Caco-2 (cell line): Measurements from ENCODE around the gene F10. TPM values are rescaled to one million over a fixed set of nuclear protein-coding genes. Genes with fewer than 3 reads are reported as not detected.

Source experiments
- BruUV-seq: library from RNA; stranded (reverse); fragments of 400-500 nt; replicated peaks from 2 replicates; lab custom pipeline; 2021; lab: Mats Ljungman, UMichigan
- CTCF ChIA-PET: fragments of 300-600 bp; sonication (Branson Sonifier 250); formaldehyde crosslinking; loops from one replicate; lab custom pipeline; 2022; ENCODE audit warnings: antibody characterized with exemption; lab: Charles Lee
- POLR2A ChIA-PET: fragments of 300-600 bp; sonication (Branson Sonifier 250); formaldehyde crosslinking; loops from one replicate; lab custom pipeline; 2022; ENCODE audit warnings: antibody characterized with exemption; lab: Charles Lee
- DNase-seq, 2 experiments: peaks; one replicate each; pipeline versions ENCODE4 v3.0.0 to v3.0.0-alpha.2; 2020 to 2022
- H3K27me3 ChIP-seq: replicated peaks from 2 replicates; pipeline ENCODE4 v1.6.0; 2011; ENCODE audit warnings: low read length; ENCODE audit not compliant: control insufficient read depth, insufficient read depth
- H3K36me3 ChIP-seq: 2 replicates; pipeline ENCODE4 v1.5.1; 2011; ENCODE audit warnings: low read length; ENCODE audit not compliant: control insufficient read depth, insufficient read depth
- H3K4me1 ChIP-seq: fragments of 250-450 bp; sonication (Bioruptor Pico); 2 replicates; pipeline ENCODE4 v1.5.1; 2020; ENCODE audit warnings: mild to moderate bottlenecking
- H3K4me3 ChIP-seq: 2 replicates; pipeline ENCODE4 v1.5.1; 2011; ENCODE audit warnings: low read depth, mild to moderate bottlenecking, control low read depth, low read length
- H3K9me3 ChIP-seq: fragments of 250-450 bp; sonication (Bioruptor Pico); 2 replicates; pipeline ENCODE4 v1.5.1; 2020; ENCODE audit warnings: mild to moderate bottlenecking, moderate library complexity
- H3K27ac Mint-ChIP-seq: one replicate; pipeline ENCODE4 v1.8.0; 2022; ENCODE audit warnings: mixed read lengths; ENCODE audit not compliant: unreplicated experiment
- H3K27me3 Mint-ChIP-seq: one replicate; pipeline ENCODE4 v1.8.0; 2022; ENCODE audit warnings: mixed read lengths; ENCODE audit not compliant: insufficient read depth, unreplicated experiment
- H3K36me3 Mint-ChIP-seq: one replicate; pipeline ENCODE4 v1.8.0; 2022; ENCODE audit warnings: mild to moderate bottlenecking, mixed read lengths; ENCODE audit not compliant: insufficient read depth, unreplicated experiment
- H3K4me1 Mint-ChIP-seq: one replicate; pipeline ENCODE4 v1.8.0; 2022; ENCODE audit warnings: low read depth, mixed read lengths; ENCODE audit not compliant: unreplicated experiment
- H3K4me3 Mint-ChIP-seq: one replicate; pipeline ENCODE4 v1.8.0; 2022; ENCODE audit warnings: mild to moderate bottlenecking, moderate library complexity, mixed read lengths; ENCODE audit not compliant: unreplicated experiment
- H3K9me3 Mint-ChIP-seq: one replicate; pipeline ENCODE4 v1.8.0; 2022; ENCODE audit warnings: mixed read lengths; ENCODE audit not compliant: unreplicated experiment
- intact Hi-C: fragments of 100-400 bp; cut with micrococcal nuclease; formaldehyde crosslinking; loops from one replicate; pipeline ENCODE4 v1.10.0; 2022; ENCODE audit not compliant: unreplicated experiment
- total RNA-seq: library from RNA; stranded (reverse); gene quantifications from 2 replicates; pipeline ENCODE4 v1.2.3, GENCODE V29; 2022
- TF ChIP-seq, protein P1 (sequence below), 2 experiments: fragments of 200-600 bp in 1 of 2; IDR thresholded peaks; 1 replicate in 1 of 2; 2 replicates in 1 of 2; pipeline versions ENCODE4 v1.5.1 to v1.8.0; 2011 to 2022; ENCODE audit warnings: antibody characterized with exemption in 1 of 2, control low read depth in 1 of 2, inconsistent platforms in 1 of 2, low read depth in 1 of 2, low read length in 1 of 2, mild to moderate bottlenecking in 1 of 2, moderate library complexity in 1 of 2; ENCODE audit not compliant: insufficient read depth in 1 of 2, severe bottlenecking in 1 of 2, unreplicated experiment in 1 of 2

The F10 gene
- total RNA-seq, 1 experiment from 2014 or later, result 34.3 TPM

DNA sequence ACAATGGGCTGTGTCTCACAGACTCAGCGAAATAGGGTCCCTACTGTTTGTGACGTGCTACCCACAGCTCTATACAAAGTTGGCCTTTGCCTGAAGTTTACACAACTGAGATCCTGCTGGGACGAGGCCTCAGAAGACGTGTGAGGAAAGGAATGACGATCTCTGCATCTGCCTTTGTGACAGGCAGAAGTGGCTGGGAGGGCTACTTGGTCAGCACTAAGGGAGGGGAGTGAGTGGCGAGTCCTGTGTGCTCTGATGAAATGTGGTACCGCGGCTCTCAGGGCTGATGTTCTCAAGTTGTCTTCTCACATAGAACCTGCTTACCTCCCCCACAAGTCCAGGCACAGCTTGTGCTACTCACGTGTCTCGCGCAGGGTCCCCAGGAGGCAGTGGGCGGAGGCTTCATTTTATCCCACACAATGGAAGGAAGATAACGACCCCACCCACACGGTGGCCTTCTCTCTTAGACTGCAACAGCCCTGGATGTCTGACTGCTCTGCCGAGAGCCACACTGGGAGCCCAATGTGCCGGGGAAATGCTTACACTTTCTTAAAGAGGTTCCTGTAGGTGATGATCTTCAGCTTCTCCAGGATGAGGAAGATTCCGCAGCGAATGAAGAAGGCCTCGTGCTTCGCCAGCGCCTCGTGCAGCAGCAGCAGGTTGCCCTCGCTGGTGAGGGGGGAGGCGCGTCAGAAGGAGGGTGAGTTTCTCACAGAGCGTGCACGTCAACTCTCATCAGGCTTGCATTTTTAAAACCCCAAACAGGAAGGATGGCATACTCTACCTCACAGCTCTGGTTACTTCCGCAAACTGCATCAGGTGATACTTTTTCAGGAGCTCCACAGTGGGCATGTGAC is 57.0 kb downstream of the F10 start:
- H3K36me3 ChIP-seq, result peaks cover 10% of the 10 kb centered on the region
- no peaks in the 10 kb centered on the region for H3K27me3 ChIP-seq
- no TSS peak for BruUV-seq
- DNase-seq, result no peak
- no peak overlapping the region for H3K27ac Mint-ChIP-seq
- H3K9me3 ChIP-seq, result no peaks in the 10 kb centered on the region
- peaks cover 80% of the 10 kb centered on the region for H3K36me3 Mint-ChIP-seq
- no peaks in the 10 kb centered on the region for H3K4me1 ChIP-seq
- TF ChIP-seq, protein P1, sequence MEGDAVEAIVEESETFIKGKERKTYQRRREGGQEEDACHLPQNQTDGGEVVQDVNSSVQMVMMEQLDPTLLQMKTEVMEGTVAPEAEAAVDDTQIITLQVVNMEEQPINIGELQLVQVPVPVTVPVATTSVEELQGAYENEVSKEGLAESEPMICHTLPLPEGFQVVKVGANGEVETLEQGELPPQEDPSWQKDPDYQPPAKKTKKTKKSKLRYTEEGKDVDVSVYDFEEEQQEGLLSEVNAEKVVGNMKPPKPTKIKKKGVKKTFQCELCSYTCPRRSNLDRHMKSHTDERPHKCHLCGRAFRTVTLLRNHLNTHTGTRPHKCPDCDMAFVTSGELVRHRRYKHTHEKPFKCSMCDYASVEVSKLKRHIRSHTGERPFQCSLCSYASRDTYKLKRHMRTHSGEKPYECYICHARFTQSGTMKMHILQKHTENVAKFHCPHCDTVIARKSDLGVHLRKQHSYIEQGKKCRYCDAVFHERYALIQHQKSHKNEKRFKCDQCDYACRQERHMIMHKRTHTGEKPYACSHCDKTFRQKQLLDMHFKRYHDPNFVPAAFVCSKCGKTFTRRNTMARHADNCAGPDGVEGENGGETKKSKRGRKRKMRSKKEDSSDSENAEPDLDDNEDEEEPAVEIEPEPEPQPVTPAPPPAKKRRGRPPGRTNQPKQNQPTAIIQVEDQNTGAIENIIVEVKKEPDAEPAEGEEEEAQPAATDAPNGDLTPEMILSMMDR (IDR thresholded peaks at IDR 0.05; ENCODE audit: insufficient read depth in 1 of 2, low read depth in 1 of 2, low read length in 1 of 2, severe bottlenecking in 1 of 2, unreplicated experiment in 1 of 2), result no peak
- H3K27me3 Mint-ChIP-seq, result no peaks in the 10 kb centered on the region
- no peaks in the 10 kb centered on the region for H3K9me3 Mint-ChIP-seq
- ChIA-PET POLR2A (no interaction called here), CTCF (no interaction called here)
- H3K4me1 Mint-ChIP-seq, result no peaks in the 10 kb centered on the region
- no peak overlapping the region for H3K4me3 Mint-ChIP-seq
- no peak overlapping the region for H3K4me3 ChIP-seq
- intact Hi-C loops, result no loop called here

DNA sequence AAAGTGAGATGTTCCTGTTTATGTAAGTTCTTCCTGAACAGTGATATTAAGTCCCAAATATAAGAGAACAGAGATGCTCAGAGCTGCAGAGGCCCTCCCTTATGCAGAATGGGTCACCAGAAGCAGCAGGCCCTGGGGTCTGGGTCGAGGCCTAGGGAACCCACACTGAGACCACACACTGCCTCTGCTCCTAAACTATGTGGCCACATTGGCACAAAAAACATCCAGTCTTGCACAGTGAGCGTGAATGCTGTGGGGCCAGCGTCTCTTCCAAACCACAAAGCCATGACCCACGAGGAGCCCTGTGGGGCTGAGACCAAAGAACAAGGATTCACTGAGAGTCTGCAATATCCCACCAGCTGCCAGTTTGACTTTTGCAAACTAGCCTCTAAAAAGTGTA is 59.4 kb downstream of the F10 start:
- no peak for DNase-seq
- no peak overlapping the region for H3K4me3 ChIP-seq
- peaks cover 73% of the 10 kb centered on the region for H3K36me3 Mint-ChIP-seq
- ChIA-PET CTCF (no interaction called here), POLR2A (no interaction called here)
- H3K4me1 Mint-ChIP-seq, result peaks cover under 1% of the 10 kb centered on the region
- peaks cover 6% of the 10 kb centered on the region for H3K36me3 ChIP-seq
- no peaks in the 10 kb centered on the region for H3K27me3 ChIP-seq
- BruUV-seq, result no TSS peak
- intact Hi-C loops, result no loop called here
- no peak overlapping the region for H3K27ac Mint-ChIP-seq
- TF ChIP-seq, protein P1 (IDR thresholded peaks at IDR 0.05; ENCODE audit: insufficient read depth in 1 of 2, low read depth in 1 of 2, low read length in 1 of 2, severe bottlenecking in 1 of 2, unreplicated experiment in 1 of 2), result no peak
- no peak overlapping the region for H3K4me3 Mint-ChIP-seq
- H3K27me3 Mint-ChIP-seq, result no peaks in the 10 kb centered on the region
- H3K9me3 ChIP-seq, result no peaks in the 10 kb centered on the region
- no peaks in the 10 kb centered on the region for H3K9me3 Mint-ChIP-seq
- no peaks in the 10 kb centered on the region for H3K4me1 ChIP-seq

DNA sequence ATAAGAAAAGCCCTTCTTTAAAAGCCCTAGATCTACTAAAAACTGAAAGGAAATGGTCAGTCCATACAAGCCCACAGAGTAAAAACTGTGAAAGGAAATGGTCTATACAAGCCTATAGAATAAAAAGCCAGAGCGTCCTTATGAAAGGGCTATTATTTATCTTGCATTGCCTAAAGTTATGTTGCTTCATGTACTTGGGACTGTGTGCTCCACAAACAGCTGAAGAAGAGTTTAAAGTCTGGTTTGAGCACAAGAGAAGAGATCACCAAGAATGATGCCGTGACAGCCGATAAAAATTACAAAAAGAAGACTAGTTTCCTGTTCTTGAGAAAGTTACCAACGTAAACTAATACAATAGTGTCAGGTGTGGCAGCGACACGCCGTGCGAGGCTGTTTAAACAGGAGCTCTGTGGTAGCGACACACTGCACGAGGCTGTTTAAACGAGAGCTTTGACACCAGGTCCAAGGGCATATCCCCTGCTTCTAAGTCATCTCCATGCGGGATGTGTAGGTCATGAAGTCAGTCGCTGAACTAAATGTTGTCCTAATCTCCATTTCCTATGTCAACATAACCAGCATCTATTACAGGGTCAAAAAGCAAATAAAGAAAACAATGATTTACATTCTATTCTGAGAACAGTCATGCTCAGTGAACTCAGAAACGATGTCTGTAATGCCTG is 61.0 kb downstream of the F10 start:
- Histone ChIP-seq H3K36me3 (peaks cover 6% of the 10 kb centered on the region), H3K27me3 (no peaks in the 10 kb centered on the region), H3K9me3 (no peaks in the 10 kb centered on the region), H3K4me3 (no peak overlapping the region), H3K4me1 (no peaks in the 10 kb centered on the region)
- Mint-ChIP-seq H3K36me3 (peaks cover 79% of the 10 kb centered on the region), H3K27me3 (no peaks in the 10 kb centered on the region), H3K4me3 (no peak overlapping the region), H3K4me1 (peaks cover 11% of the 10 kb centered on the region), H3K27ac (no peak overlapping the region), H3K9me3 (no peaks in the 10 kb centered on the region)
- BruUV-seq, result no TSS peak
- ChIA-PET CTCF (interaction anchor here (0.8 kb wide), 1 partner anchor 241 kb away, joined by 3 read pairs; no protein-coding TSS in a partner anchor), POLR2A (interaction anchor here (0.6 kb wide), 1 partner anchor 110 kb away, joined by 3 read pairs; no protein-coding TSS in a partner anchor)
- DNase-seq, result no peak
- TF ChIP-seq, protein P1 (IDR thresholded peaks at IDR 0.05; ENCODE audit: insufficient read depth in 1 of 2, low read depth in 1 of 2, low read length in 1 of 2, severe bottlenecking in 1 of 2, unreplicated experiment in 1 of 2), result no peak
- intact Hi-C loops, result no loop called here
